ENCODE data around the gene TFB1M.
A peak's percentile ranks its signal among the peaks of the same experiment; 100 is the strongest.
"Not testable (repeated sequence)": the region's sequence is repeated elsewhere in the genome, so short reads cannot be mapped to it uniquely, and the experiment has no call there.

The TFB1M gene

GRCh38 chr6:155329460-155330132 lies 15.3 kb upstream of the TFB1M start:
- peak; percentile 18 for DNase-seq

GRCh38 chr6:155328539-155329459 lies 14.5 kb upstream of the TFB1M start:
- DNase-seq = peak; percentile 99

GRCh38 chr6:155328074-155328538 lies 13.8 kb upstream of the TFB1M start:
- DNase-seq = peak; percentile 65

DNA sequence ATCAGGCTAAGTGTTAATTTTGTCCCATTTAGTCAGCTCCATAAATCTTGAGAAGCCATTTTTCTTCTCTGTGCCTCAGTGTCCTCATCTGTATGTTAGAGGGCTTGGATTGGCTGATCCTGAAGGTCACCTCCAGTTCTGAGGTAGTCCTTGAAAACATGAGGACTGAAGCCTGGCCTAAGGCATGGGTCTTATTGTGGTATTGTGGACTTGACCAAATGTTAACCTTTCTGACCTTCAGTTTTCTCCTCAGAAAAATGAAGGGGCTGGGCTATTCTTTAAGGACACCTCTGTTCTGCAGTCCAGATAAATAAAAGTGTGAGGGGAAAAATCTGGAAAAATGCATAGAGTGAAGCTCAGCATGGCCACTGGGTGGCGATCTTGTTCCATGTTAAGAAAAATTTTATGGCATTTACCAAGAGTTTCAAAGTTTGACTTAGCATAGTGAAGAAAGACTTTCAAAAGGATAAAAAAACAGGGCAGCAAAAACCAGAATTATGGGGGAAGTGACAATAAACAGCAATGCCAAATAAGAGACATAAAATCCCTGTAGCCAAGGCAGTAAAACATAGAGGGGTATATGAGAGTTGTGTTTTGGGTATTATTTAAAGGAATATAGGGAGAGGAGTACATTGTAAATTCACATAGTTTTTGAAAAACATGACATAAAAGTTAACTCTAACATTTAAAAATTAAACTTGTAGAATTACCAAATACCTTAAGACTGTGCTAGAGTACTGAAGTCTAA lies 13.2 kb upstream of the TFB1M start:
- DNase-seq = peak; percentile 89

DNA sequence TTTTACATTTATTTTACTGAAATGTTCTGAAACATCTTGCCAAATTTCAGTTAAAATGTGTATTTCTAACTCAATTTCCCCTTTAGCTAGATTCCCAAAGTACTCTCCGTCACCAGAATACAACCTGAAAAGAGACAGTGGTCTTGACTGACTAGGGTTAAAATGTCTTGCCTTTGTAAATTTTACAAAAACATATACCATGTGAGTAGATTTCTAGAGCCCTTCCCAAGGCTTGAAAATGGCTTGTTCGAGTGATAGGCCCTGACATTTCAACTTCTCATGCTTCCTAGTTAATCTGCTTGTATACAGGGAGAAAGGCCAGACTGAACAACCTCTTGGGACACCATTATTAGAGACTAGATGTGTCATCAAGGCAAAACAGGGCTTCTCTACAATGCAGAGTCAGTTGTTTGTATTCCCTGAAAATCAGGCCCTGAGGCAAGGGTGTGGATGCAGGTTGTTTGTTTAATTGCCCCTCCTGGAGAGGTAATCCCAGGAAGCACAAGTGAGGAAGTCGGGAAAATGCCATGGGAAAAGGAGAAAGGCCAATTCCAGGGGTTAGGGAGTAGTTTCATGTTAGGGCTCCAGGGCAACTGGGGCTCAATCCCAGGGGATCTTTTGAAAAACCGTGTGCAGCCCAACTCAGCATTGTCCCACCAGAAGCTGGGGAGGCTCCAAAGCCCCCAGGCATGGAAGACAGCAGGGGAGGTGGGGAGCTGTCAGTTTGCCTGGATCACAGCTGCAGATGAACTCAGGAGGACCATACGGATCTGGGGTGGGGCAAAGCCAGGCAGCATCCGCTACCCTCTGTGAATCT lies 11.6 kb upstream of the TFB1M start:
- DNase-seq = peak; percentile 95

- no peak for DNase-seq
These were observed 10.7 kb upstream of the TFB1M start for GRCh38 chr6:155324993-155325392.

DNA sequence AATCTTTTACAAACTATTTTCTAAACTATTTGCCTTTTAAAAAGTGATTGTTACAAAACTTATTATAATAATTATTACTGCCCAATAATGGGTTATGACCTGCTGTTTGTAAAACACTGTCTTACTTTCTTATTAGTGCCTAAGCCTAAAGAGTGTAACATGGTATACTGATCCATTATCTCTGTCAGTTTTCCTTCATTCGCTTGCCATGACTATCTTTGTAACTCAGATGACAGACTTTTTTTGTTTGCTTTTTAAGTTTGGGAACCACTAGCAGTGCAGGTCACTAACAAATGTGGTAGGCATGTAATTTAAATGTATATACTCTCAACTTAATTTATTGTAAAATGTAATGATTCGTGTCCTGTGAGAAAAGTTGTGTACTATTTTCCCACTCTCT lies 9.9 kb upstream of the TFB1M start:
- no peak for DNase-seq

DNA sequence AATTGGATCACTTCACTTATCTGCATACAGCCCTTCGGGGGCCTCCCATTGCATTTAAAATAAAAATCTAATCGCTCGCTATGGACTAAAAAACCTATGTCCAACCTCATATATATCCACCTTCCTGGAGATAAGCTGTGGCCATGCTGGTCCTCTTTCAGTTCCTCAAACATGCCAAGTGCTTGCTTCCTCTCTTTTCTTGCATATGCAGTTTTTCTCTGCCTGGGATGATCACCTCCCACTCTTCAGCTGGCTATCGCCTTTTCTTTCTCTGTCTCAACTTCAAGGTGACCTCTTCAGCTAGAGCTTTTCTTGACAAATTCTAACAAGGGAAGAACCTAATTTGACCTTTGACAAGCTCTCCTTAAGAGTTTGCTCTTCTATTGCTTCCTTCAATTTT lies 5.6 kb upstream of the TFB1M start:
- DNase-seq = no peak

DNA sequence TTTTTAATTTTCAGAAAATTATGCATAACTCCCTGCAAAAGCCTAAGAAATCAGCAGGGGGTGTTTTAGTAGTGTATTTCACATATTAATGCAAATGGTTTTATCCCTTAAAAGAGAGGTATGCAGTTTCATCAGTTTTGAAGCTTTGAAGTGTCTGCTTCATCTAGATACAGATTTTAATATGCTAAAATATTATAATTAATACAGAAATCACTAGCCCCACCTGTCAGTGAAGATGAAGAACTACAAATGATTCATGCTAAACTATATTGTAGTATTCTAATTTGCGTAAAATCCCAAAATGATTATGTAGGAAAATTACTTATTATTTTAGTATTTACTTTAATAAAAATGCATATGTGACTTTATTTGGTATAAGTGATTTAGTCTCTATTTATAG lies 2.9 kb upstream of the TFB1M start:
- no peak for DNase-seq

DNA sequence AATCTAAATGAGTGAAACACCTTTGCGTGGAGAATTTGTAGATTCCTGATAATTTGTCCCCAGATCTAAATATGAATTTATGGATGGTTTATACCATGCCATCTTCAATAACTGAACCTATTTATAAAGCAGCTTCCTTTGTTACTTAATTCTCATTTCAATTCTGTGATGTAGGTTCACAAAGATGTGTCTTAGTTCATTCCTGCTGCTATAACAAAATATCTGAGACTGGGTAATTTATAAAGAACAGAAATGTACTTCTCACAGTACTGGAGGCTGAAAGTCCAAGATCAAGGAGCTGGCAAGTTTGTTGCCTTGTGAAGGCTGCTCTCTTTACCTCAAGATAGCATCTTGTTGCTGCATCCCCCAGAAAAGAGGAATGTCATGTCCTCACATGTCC lies 2.1 kb upstream of the TFB1M start:
- DNase-seq = no peak

- peak; percentile 19 for DNase-seq
These were observed 1.2 kb upstream of the TFB1M start for GRCh38 chr6:155315516-155315871.

DNA sequence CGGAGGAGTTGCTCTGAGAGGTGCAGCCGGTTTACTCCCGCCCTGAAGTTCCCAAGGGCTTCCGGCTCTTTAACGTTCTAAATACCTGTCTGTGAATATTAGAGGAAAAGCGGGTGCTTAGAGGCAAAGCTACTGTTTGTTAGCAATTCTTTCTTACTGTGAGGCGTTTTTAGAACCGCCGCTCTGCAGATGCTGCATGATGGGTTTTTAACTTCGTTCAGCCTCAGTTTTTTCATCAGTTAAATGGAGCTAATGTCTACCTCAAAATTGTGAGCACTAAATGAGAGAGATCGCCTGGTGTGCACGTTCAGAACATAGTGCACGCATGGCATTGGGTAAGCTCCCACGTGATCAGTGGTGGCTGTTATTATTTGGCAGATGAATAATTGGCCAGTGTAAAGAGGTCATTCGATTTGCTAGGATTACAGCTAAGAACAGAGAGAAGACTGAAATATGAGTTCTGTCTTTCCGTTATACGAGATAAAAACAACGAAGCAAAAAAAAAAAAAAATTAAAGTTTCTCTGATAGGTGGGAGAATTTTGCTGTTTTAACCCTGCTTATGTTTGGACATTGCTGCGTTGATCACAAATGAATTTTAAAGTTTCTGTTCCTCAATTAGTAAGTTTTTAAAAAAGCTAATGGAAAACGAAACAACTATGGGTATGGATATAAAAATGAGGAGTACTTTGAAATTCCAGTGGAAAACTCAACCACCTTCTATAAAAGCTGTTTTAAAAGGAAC lies 660 bp upstream of the TFB1M start:
- DNase-seq = peak; percentile 96

DNA sequence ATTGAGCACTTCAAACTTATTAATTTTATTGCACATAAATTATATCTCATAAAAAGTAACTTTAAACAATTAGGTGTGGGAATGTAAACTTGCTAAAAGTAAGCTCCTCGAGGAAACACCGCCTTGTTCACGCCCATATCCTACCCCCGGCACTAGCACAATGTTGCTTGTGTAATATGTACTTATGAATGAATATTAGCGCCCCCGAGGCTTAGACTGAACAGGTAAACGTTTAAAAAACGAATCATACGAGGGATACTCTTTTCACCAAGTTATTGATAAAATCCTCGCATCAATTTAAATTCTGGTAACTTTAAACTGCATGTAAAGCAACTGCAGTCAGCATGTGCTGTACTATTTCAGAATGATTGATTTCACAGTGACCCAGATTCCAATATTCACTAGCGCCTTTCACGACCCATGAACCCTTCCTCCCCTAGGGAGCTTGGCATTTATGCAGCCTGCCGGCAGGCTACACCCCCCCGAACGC lies 637 bp downstream of the TFB1M start:
- DNase-seq = peak; percentile 65

DNA sequence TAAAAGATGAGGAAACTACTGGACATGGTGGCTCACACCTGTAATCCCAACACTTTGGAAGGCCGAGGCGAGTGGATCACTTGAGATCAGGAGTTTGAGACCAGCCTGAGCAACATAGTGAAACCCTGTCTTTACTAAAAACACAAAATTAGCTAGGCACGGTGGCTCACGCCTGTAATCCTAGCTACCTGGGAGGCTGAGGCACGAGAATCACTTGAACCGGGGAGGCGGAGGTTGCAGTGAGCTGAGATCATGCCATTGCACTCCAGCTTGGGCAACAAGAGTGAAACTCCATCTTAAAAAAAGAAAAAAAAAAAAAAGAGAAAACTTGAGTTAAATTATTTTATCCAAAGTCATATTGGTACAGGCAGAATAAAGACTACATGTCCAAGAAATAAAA lies 1.3 kb downstream of the TFB1M start:
- not testable (repeated sequence) for DNase-seq

DNA sequence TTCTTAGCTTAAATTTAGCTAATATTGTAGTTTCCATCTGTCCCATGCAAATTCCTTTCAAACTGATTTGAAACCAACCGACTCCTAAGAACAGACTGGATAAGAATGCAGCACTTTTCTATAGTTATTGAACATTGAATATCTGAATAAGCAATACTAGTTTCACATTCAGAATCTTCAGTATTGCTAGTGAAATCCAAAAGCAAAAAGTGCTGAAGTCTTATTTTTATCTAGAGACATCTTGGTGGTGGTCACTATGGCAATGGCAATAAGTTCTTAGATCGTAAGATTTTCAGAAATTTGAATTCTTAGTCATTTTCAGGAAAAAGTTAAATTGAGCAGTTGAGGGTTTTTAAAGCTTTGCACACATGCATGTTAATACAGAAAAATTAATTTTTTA lies 2.7 kb downstream of the TFB1M start:
- DNase-seq = no peak

DNA sequence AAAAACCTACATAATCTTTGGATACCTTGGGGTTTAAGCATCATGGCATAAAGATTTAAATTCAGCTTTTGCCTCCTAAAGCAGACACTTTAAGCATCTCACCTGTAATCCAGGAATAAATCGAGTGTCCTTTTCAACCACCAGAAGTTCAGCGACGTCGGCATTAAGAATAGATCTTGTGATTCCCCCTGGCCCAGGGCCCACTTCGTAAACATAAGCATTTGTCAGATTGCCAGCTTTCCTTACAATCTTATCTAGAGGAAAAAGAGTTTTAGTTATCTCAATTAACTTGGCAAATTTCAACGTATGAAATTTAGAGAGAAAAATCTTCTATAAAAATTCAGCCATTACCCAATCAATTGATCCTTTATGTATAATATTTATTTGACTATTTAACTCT lies 3.2 kb downstream of the TFB1M start:
- DNase-seq = peak; percentile 20

- DNase-seq = no peak
These were observed 3.7 kb downstream of the TFB1M start for GRCh38 chr6:155310596-155310995.

- DNase-seq = no peak
These were observed 5.1 kb downstream of the TFB1M start for GRCh38 chr6:155309150-155309549.

DNA sequence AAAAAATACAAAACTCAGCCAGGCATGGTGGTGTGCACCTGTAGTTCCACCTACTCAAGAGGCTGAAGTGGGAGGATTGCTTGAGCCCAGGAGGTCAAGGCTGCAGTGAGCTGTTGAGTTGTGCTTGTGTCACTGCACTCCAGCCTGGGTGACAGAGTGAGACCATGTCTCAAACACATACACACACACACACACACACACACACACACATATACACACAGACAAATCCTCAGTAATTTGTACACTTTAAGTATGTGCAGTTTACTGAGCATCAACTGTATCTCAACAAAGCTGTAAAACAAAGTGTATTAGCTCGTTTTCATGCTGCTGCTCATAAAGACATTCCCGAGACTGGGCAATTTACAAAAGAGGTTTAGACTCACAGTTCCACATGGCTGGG lies 7.3 kb downstream of the TFB1M start:
- DNase-seq = no peak

DNA sequence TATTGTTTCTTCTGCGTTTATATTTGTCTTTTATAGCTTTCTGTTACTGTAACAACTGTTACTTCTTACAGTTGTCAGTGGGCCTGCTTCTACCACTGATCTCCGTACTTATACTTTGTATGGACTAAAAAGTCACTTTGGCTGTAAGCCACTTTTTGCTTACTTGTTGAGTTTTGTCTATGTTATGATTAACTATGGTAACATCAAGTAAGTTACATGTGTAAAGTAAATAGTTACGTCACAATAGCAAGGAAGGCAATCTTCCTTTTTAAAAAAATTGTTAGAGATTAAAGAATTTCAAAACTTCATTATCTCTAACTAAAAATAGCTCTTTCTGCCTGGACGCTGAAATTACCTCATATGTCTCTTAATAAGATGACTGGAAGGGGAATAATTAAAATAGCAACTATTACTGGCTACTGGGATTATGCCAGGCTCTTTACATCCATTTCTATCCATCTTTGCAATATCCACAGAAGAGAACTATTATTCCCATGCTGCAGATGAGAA lies 10.9 kb downstream of the TFB1M start:
- no peak for DNase-seq

DNA sequence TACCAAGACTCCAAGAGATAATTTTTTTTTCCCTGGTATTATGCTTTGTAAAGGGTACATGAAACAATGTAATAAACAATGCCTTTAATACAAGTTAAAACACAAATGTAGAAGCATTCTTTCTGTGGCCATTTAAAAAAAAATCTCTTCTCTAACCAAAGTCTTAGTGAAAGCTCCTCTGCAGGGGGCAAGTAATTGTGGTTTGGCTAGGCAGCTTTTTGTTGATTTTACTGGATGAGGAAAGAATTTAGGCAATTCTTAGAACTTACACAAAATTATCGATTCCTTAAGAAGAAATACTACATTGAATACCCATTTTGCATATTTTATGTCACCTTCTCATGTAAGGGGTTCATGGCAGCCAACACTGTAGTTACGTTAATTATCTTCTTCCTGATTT lies 12.4 kb downstream of the TFB1M start:
- DNase-seq = no peak

DNA sequence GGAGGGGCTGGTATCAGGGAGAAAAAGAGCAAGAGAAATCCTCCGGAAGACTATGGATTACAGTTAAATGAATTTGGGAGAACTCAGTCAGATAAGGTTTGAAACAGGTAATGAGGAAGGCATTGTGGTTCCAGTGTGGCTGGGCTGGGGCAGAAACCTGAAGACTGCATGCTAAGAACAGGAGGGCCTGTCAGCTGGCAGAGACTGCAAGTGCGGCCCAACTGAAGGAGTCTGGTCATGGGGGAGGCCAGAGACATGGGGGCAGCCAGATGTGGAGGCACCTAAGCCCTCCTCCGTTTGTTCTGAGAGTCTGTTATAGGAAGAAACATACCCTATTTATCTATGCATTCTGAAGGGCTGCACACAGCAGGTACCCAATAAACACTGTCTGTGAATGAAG lies 16.6 kb downstream of the TFB1M start:
- no peak for DNase-seq

Measured in NCI-H146 (cell line).